Activated CD4-positive, alpha-beta T cell treated with anti-CD3 and anti-CD28 coated beads for 48 hours (primary cell): ENCODE results near the gene SPAG4.
A peak's percentile ranks its signal among the peaks of the same experiment; 100 is the strongest.

Source experiments
- DNase-seq: peaks from one replicate; pipeline ENCODE4 v3.0.0-alpha.2; 2020

SPAG4 gene

GRCh38 chr20:35615667-35616464 is at the start of gene SPAG4:
Gene SPAG4 (plus strand): TSS chr20:35615829. CDS start chr20:35616004, 175 bp downstream.
- peak; percentile 100 for DNase-seq

- no peak for DNase-seq
Observed at GRCh38 chr20:35568645-35569044, 47.0 kb upstream of the SPAG4 start.

- DNase-seq: no peak
Observed at GRCh38 chr20:35571555-35571954, 44.1 kb upstream of the SPAG4 start.

- DNase-seq: no peak
Observed at GRCh38 chr20:35572838-35573237, 42.8 kb upstream of the SPAG4 start.

GRCh38 chr20:35575958-35576357 is 39.7 kb upstream of the SPAG4 start:
- no peak for DNase-seq

- no peak for DNase-seq
Observed at GRCh38 chr20:35576816-35577215, 38.8 kb upstream of the SPAG4 start.

- no peak for DNase-seq
Observed at GRCh38 chr20:35578469-35578868, 37.2 kb upstream of the SPAG4 start.

GRCh38 chr20:35579196-35579595 is 36.4 kb upstream of the SPAG4 start:
- no peak for DNase-seq

GRCh38 chr20:35582131-35582530 is 33.5 kb upstream of the SPAG4 start:
- no peak for DNase-seq

GRCh38 chr20:35582741-35583404 is 32.8 kb upstream of the SPAG4 start:
- no peak for DNase-seq

GRCh38 chr20:35583636-35584560 is 31.7 kb upstream of the SPAG4 start:
- no peak for DNase-seq

- DNase-seq: no peak
Observed at GRCh38 chr20:35586751-35587425, 28.7 kb upstream of the SPAG4 start.

- no peak for DNase-seq
Observed at GRCh38 chr20:35587436-35587835, 28.2 kb upstream of the SPAG4 start.

GRCh38 chr20:35588397-35588796 is 27.2 kb upstream of the SPAG4 start:
- DNase-seq: no peak

GRCh38 chr20:35592339-35592974 is 23.2 kb upstream of the SPAG4 start:
- DNase-seq: no peak

GRCh38 chr20:35595456-35595855 is 20.2 kb upstream of the SPAG4 start:
- DNase-seq: no peak

GRCh38 chr20:35595901-35596300 is 19.7 kb upstream of the SPAG4 start:
- no peak for DNase-seq

- no peak for DNase-seq
Observed at GRCh38 chr20:35597186-35597585, 18.4 kb upstream of the SPAG4 start.

- no peak for DNase-seq
Observed at GRCh38 chr20:35598476-35598875, 17.2 kb upstream of the SPAG4 start.

GRCh38 chr20:35598899-35599775 is 16.5 kb upstream of the SPAG4 start:
- DNase-seq: no peak

- DNase-seq: no peak
Observed at GRCh38 chr20:35599776-35600120, 15.9 kb upstream of the SPAG4 start.
